Mucosa of gallbladder (tissue), 1 donor: ENCODE data around the gene HMGN4. TPM values are rescaled to one million over a fixed set of nuclear protein-coding genes. Genes with fewer than 3 reads are reported as not detected.
"Not testable (repeated sequence)": the region's sequence is repeated elsewhere in the genome, so short reads cannot be mapped to it uniquely, and the experiment has no call there.

Experiments used
- DNase-seq: peaks from one replicate; pipeline ENCODE4 v3.0.0-alpha.2; 2020; ENCODE audit warnings: low spot score
- total RNA-seq: library from RNA; stranded (reverse); gene quantifications from one replicate; pipeline ENCODE4 v1.2.1, GENCODE V29; 2021
- donor health status: DM: no; HTN: no; CAD: no.

Gene HMGN4
- total RNA-seq: 55.8 TPM

GRCh38 chr6:26537846-26538571 is at the start of gene HMGN4:
Gene HMGN4 (plus strand): TSS chr6:26538366. CDS start chr6:26545207, 6,841 bp downstream.
- DNase-seq: peak; percentile 88

GRCh38 chr6:26489996-26490964 is 47.9 kb upstream of the HMGN4 start:
- no peak for DNase-seq

- DNase-seq: no peak
Observed at GRCh38 chr6:26491604-26492003, 46.6 kb upstream of the HMGN4 start.

- no peak for DNase-seq
Observed at GRCh38 chr6:26493258-26493657, 44.9 kb upstream of the HMGN4 start.

- DNase-seq: no peak
Observed at GRCh38 chr6:26494117-26494516, 44.0 kb upstream of the HMGN4 start.

- DNase-seq: no peak
Observed at GRCh38 chr6:26495281-26495680, 42.9 kb upstream of the HMGN4 start.

- no peak for DNase-seq
Observed at GRCh38 chr6:26497610-26498009, 40.6 kb upstream of the HMGN4 start.

- DNase-seq: no peak
Observed at GRCh38 chr6:26500102-26500501, 38.1 kb upstream of the HMGN4 start, which contains the start of gene BTN1A1. Gene BTN1A1 (plus strand): TSS chr6:26500303. CDS start chr6:26501287, 984 bp downstream.

- peak; percentile 21 for DNase-seq
Observed at GRCh38 chr6:26501482-26501986, 36.6 kb upstream of the HMGN4 start.

- DNase-seq: no peak
Observed at GRCh38 chr6:26502165-26502564, 36.0 kb upstream of the HMGN4 start.

GRCh38 chr6:26502626-26503025 is 35.5 kb upstream of the HMGN4 start:
- DNase-seq: no peak

- no peak for DNase-seq
Observed at GRCh38 chr6:26507658-26508057, 30.5 kb upstream of the HMGN4 start.

- DNase-seq: not testable (repeated sequence)
Observed at GRCh38 chr6:26511033-26511432, 27.1 kb upstream of the HMGN4 start.

- no peak for DNase-seq
Observed at GRCh38 chr6:26514984-26515383, 23.2 kb upstream of the HMGN4 start.

GRCh38 chr6:26516481-26517427 is 21.4 kb upstream of the HMGN4 start:
- DNase-seq: no peak

GRCh38 chr6:26519359-26519758 is 18.8 kb upstream of the HMGN4 start:
- DNase-seq: no peak

- no peak for DNase-seq
Observed at GRCh38 chr6:26520237-26520849, 17.8 kb upstream of the HMGN4 start.

- DNase-seq: peak; percentile 92
Observed at GRCh38 chr6:26520850-26521599, 17.1 kb upstream of the HMGN4 start.

- peak; percentile 74 for DNase-seq
Observed at GRCh38 chr6:26521600-26522391, 16.4 kb upstream of the HMGN4 start.
